Femur (tissue), 1 donor: Measurements from ENCODE around the gene MAOA.
"Not testable (repeated sequence)": the region's sequence is repeated elsewhere in the genome, so short reads cannot be mapped to it uniquely, and the experiment has no call there.

Source experiments
- DNase-seq: peaks from one replicate; pipeline ENCODE4 v3.0.0-alpha.2; 2017

Gene MAOA

DNA sequence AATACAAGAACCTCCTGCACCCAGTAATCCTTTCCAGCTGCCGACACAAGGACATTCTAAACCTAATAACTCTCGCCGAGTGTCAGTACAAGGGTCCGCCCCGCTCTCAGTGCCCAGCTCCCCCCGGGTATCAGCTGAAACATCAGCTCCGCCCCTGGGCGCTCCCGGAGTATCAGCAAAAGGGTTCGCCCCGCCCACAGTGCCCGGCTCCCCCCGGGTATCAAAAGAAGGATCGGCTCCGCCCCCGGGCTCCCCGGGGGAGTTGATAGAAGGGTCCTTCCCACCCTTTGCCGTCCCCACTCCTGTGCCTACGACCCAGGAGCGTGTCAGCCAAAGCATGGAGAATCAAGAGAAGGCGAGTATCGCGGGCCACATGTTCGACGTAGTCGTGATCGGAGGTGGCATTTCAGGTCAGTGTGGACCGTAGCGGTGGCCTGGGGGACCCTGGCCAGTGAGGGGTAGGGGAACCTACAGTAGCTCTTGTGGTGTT lies at the start of gene MAOA:
Gene MAOA (plus strand): TSS at position 295 of the 490 bp plus-strand sequence. CDS start 43 bp downstream, at position 338.
- DNase-seq: peak; percentile 43

DNA sequence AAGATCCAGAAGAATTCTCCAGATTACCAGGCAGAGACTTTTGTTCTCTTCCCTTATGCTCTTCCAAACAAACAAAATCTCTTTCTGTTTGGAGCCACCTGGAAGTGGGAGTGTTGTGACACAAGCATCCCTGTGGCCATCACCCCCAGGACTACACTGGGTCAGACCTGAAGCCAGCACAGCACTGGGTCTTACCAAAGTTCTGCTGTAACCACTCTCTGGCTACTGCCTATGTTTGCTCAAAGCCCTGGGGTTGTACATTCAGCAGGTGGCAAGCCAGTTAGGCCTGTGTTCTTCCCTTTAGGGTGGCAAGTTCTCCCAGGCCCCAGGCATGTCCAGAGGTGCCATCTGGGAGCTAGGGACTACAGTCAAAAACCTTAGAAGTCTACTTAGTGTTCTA lies 43.7 kb upstream of the MAOA start:
- DNase-seq: no peak

DNA sequence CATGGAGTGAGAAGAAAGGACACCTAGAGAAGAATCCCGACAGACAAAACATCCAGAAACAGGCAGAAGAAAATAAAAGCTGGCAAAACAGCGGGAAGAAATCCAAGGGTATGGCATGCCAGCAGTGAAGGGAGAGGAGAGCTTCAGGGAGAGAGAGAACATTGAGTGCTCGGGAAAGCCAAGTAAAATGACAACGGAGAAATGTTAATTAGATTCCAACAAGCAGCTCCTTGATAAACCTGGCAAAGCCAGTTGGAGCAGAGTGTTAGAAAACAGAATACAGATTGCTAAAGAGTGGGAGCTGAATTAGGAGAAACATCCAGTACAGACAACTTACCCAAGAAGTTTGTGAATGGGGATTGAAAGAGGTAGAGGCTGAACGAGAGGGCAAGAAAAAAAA lies 40.4 kb upstream of the MAOA start:
- DNase-seq: no peak

DNA sequence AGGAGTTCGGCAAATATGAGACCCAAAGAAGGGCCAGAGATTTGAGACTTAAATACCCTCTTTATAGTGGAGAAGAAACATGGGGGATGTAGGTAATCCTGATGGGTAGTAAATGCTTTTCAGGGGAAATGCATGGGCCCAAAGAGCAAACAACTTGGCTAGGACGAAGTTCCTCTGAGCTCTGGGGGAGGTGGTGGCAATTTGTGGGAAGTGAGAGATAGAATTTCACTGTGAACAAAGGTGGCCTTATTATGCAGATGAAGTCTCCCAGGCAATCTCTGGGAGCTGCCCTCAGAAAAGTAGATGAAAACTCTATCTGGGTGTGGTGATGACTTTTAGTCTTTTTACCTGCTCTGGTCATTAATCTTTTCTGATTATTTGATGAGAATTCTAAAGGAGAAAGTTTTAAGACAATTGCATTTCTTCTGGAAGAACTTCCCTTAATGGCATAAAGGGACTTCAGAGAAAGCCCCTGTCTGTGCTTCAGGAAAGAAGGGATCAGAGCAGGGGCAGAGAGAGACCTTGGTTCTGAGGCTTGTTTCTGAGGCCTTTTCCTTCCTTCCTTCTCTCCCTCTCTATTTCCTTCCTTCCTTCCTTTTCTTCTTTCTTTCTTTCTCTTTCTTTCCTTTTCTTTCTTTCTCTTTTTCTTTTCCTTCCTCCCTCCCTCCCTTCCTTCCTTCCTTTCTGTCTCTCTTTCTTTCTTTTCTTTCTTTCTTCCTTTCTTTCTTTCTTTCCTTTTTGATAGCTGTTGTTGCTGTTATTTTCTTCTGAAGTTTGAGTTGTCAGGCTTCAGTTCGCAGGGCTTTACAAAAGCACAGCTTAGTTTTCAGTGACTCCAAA lies 37.5 kb upstream of the MAOA start:
- DNase-seq: no peak

DNA sequence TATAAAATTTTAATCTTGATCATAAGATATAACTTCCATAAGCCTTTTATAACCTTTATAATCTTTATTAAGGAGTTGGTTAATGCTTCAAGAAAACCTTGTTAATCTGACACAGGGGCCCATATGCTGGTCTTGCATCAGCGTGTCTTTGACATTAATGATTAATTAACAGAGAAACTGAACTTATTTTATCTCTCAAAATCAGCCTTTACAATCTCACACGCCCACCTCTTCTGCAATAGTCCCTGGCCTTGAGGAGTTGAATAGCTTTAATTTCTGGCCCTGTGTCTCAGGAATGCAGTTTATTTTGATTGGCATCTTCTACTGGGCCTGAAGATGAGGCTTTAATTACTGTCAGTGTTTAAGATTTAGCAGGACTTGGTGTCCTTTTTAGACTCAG lies 36.2 kb upstream of the MAOA start:
- not testable (repeated sequence) for DNase-seq

DNA sequence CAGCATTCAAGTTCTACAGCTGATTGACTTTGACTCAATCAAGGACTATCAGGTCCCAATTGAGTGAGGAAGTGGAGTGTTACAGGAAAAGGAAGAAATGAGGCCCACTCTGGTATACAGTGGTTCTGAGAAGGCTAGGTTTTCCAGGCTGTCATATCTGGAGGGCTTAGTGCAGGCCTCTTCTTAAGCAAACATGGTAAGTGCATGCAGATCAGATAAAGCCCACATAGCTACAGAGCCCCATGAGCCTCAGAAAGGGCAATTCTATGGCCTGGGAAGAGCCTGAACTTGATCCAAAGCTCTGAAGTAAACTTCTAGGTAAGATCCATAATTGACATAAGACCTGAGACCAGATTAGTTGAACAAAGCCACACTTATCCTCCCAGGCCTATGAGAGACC lies 29.0 kb upstream of the MAOA start:
- no peak for DNase-seq

DNA sequence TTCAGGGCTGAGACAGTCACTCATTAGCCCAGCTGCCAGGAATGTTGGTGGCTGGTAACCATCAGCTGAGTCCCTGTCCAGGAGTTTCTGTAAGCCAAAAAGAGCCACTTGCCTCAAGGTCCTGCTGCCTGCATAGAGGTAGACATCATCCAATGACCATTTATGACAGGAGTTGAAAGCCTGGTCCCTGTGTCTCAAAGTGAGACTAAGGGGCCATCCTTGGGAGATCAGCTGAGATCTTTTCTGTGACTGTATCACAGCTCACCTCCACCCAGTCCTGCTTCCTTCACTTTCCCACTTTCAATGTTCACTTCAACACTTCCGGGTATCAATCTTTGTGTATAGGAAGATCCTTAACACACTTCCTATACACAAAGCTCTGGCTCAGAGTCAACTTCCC lies 28.4 kb upstream of the MAOA start:
- no peak for DNase-seq

DNA sequence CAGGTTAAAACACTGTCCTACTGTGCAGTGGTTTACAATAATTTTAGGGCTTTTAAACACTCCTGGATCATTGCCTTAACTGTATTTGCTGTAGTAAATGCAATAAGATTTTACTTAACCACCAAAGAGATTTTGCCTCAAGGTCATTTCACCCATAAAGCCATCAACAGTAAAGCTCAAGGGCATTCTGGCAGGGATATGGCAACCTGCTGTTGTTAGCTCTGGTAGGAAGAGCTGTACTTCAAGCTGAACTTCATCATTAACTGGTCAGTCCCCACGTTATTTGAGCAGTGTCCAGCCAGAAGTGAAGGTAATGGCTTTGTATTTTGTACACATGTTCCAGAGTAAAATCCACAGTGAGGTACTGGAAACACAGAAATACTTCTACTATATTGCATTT lies 26.9 kb upstream of the MAOA start:
- DNase-seq: no peak

DNA sequence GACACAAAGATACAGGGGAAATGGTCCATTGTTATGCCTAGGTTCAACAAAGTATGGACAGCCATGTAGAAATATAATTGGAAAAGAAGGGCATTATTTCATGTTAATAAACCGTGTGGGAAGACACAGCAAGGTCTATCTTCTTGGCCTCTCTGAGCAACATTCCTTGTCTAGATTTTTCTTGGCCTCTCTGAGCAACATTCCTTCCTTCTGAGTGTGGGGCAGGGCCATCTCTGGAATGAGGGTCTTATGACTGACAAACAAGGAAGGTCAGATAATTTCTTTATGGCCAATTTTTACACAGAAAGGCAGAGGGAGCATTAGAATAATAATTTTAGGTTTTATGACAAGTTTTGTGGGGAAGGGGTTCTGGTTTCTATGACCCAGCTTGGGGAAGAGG lies 24.3 kb upstream of the MAOA start:
- DNase-seq: no peak

DNA sequence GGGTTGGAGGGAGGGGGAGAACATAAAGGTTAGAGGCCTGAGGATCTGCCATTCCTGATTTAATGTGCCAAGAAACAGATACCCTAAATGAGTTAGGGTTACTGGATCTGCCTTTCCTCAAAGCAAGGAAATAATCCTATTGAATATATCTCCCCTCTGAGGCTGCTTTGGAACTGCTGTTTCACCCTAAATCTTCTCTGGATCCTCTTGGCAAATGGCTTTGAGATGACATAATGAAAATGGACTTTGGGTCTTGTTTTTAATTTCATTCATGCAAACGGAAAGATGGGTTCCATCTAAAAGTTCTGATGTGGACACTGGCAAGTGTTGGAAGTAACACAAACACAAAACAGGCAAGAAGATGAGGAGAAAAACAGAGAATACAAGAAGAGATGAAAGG lies 23.0 kb upstream of the MAOA start:
- no peak for DNase-seq

DNA sequence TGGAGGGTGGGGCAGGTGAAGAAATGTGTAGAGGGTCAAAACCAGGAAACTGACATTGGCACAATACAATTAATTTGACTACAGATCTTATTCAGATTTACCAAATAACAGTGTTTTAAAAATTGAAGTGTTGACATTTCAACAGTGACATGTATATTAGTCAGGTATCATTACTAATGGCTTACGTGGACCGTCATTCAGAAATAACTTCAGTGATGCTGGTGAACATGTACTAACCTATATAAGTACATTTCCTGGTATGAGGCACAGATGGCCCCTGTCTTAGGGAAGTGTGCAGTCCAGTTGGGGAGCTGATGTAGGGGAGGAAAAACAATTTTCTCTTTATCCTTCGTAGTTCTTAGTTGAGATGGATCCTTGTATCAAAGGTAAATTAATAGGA lies 22.3 kb upstream of the MAOA start:
- no peak for DNase-seq

DNA sequence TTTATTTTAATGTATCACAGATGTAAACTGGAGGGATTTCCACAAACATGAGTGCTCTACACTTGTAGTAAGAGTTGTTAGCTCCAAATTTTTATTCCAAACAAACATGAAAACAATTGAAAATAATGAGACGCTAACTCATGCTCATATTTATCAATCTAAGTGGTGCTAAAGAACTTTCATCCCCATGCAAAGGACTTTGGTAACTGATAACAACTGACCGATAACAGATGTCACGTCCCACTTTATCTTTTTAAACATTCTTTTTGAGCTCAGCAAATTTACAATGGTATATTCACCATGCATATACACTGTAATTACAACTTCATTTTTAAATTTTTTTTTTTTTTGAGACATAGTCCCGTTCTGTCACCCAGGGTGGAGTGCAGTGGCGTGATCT lies 15.6 kb upstream of the MAOA start:
- no peak for DNase-seq

DNA sequence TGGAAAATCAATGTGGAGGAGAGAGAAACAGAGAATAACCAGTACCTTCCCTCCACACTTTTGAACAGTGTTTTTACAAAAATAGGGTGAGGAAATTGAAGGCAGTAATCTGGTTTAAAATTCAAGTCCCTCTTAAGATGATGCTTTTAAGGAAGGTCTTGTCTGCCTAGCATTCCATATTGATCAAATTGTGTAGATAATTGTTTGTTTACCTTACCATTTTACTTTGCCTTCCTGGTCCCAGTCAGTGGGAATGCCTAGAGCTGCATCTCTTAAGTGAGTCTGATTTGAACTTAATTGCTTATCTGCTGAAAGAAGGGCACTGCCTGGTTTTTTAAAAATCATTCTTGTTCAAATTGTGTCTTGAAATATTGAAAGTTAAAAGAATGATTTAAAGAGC lies 14.4 kb upstream of the MAOA start:
- no peak for DNase-seq

DNA sequence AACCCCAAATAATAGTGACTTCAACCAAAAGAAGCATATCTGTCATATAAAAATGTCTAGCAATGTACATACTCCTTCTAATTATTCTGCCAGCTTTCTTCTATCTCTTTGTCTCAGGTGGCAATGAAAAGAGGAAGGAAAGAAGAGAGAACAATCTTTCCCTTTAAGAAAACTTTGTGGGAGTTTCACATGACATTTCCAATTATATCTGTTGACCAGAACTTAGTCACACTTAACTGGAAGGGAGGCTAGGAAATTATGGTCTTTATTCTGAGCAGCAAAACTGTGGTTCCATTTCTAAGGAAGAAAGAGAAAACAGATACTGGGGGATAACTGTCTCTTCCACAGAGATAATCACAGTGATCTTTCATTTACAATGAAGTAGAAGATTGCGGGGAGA lies 12.9 kb upstream of the MAOA start:
- no peak for DNase-seq

DNA sequence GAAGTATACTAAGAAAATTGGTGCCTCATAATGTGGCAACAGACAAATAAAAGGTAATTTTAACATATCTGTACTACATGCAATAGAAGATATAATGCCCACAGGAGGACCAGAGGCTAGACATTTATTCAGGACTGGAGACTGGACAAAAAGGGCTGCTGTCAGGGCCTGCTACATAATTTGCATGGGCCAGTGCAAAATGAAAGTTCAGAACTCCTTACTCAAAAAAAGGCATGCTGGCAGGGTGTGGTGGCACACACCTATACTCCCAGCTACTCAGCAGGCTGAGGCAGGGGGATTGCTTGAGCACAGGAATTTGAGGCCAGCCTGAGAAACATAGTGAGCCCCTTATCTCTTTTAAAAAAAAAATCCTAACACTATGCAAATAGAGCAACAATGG lies 12.4 kb upstream of the MAOA start:
- DNase-seq: no peak

DNA sequence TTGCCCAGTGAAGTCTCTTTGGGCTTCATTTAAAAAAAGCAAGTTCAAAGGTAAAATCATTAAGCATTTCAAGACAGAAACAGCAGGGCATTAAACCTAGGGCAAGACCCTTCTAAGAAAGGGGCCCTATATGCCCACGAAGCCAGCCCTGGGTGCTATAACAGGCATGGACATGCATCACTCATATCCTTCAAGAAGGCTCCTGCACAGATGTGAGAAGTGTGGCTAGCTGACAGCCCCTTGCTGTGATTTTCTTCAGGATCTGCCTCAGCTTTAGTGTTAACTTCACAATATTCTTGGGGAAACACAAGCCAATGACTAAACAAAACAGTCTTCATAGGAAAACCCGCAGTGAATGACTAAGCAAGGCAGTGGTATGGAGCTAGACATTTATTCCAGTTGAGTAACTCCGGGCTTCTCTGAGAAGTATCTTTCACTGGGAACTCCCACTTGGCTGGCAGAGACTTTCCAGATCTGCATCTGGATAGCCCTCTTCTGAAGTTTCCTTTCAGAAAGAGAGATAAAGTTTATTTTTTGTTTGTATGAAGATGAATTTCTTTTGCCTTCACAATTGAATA lies 11.9 kb upstream of the MAOA start:
- DNase-seq: no peak

DNA sequence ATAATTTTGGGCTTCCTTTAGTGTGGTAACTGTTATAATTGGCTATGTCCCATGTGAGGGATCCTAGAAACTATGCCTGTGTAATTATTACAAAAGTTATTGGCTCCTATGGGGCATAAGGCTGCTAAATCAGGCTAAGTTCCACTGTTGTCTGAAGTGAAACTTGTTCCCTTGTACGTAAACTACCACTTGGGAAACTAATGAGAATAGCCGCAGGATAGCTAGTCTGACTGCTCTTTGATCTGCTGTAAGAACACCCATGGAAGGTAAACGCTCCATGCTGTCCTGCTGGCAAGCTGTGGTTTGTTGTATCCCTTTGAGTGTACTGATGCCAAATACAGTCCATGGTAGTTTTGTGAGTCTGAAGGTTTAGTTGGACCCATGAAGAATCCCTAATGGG lies 9.3 kb upstream of the MAOA start:
- no peak for DNase-seq

DNA sequence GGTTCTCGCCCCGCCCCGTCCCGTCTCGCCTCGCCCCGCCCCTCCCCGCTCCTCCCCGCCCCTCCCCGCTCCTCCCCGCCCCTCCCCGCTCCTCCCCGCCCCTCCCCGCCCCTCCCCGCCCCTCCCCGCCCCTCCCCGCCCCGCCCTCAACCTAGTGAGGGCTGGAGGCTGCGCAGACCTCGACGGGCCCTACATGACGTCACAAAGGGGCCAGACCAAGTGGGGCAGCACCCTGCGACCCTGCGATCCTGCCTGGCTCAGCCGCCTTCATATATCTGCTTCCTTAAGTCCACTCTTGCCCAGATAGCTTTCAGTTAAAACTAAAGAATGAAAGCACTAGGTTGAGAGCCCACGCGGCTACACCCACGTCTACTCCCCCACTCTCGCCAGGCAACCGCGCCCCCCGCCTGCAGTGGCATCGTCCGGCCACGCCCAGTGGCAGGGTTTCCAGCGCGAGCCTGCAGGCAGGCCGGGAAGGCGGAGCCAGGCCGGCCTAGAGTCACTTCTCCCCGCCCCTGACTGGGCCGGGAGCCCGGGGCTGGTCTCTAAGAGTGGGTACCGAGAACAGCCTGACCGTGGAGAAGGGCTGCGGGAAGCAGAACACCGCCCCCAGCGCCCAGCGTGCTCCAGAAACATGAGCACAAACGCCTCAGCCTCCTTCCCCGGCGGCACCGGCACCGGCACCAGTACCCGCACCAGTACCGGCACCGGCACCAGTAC lies 1.5 kb upstream of the MAOA start:
- peak; percentile 95 for DNase-seq

DNA sequence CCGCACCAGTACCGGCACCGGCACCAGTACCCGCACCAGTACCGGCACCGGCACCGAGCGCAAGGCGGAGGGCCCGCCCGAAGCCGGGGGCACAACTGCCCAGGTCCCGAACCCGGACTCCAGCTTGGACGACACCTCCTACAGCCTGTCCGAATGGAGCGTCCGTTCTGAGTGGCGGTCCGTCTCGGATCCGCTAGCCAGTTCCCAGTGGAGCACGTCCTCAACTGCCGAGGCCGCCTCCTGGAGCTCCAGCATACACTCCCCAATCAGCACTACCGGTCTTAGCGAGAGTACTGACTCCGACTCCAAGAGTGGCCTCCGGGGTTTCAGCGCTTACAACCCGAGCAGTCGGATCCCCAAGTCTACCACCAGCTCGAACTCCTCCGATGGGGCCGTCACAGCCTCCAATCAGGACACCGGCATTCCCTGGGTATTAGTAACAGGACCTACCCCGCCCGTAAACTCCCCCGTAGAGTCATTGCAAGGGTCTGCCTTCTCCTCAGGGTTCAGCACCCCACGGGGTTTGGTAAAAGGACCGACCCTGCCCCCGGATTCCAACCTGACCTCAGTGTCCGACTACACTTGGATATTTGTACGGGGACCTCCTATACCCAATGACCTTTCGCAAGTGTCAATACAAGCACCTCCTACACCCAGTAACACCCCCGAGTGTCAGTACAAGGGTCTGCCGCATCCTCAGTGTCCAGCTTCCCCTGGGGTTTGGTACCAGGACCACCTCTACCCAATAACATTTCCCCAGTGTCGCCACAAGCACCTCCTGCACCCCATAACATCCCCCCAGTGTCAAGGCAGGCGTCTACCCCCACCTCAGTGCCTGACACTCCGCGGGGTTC lies 721 bp upstream of the MAOA start:
- peak; percentile 53 for DNase-seq

DNA sequence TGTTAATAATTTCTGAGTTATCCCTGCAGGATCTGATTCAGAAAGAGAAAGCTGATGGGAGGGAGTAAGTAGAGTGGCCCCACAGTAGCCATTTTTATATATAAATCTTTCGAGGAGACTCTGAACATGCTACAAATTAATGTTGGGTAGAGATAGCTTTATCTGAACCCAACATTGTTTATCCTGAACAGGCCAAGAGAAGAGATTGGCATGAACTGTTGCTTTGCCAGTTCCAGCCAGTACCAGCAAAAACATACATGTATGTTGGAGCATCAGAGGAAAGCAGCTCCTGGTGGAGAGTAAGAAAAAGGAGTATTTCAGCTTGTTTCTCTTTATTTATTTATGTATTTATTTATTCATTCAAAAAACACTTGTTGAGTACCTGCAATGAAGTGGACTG lies 1.6 kb downstream of the MAOA start:
- no peak for DNase-seq

DNA sequence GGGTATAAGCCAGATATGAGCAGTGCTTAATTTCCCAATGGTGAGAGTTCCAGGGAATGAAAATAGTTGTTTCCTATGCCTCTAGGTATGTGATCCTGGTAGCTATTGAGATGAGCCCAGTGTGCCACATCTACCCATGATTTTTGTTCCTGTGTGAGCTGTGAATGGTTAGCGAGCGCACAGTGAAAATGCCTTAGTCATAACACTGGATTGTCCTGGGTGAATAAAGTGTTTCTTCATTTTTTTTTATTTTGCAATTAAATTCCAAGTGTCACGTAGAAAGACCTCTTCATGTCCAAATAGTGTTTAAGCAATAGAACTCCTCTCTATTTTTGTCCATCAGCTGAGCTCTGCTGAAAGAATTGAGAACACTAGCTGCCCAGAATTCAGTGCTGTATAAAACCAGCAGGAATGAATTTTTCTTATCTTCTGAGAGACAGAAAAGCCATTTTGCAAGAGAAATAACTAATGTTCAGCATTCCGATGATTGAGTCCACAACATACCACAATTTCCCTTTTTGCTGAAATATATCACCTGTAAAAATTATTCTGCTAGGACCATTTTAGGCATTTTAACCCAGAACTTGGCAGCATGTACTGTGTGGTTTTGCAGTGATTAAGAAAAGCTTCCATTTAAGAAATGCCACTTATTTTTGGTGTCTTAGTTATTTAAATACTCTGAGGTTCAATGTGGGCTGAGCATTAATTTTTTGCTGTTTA lies 5.6 kb downstream of the MAOA start:
- DNase-seq: no peak

DNA sequence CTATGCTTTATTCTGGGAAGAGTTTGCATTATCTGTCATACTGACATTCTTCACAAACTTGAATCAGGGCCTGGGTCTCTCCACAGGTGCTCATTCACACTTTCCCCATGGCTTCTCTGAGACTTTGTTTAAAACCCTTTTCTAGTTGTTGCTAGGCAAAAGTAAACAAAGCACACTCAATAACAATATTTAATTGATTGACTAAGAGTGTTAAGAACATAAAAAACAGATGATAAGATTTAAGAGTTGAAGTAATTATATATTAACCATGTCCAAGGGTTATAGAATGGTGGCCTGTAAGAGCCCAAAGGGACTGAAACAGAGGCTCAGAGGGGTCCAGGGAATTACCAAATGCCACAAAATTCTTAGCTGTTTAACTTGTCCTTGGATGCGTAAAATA lies 7.1 kb downstream of the MAOA start:
- no peak for DNase-seq
